H1 (cell line): ENCODE measurements around the gene IDH2. TPM values are rescaled to one million over a fixed set of nuclear protein-coding genes. Genes with fewer than 3 reads are reported as not detected.

ENCODE experiments used
- CTCF ChIA-PET: fragments of 300-600 bp; sonication (Branson Sonifier 250); formaldehyde crosslinking; loops from one replicate; lab custom pipeline; 2021; ENCODE audit not compliant: partially characterized antibody; lab: Charles Lee
- POLR2A ChIA-PET: fragments of 300-600 bp; sonication (Branson Sonifier 250); formaldehyde crosslinking; loops from one replicate; lab custom pipeline; 2021; ENCODE audit warnings: inconsistent platforms; ENCODE audit not compliant: partially characterized antibody; lab: Charles Lee
- DNase-seq, 2 experiments: peaks; one replicate each; pipeline versions ENCODE4 v3.0.0 to v3.0.0-alpha.2; 2010 to 2022; ENCODE audit warnings: low spot score in 2 of 2, low read depth in 1 of 2, mixed read lengths in 1 of 2
- FAIRE-seq: peaks from 2 replicates; lab custom pipeline; 2011; peaks lifted over from hg19 to GRCh38; lab: Jason Lieb, UNC
- H2AFZ ChIP-seq: 2 replicates; pipeline ENCODE4 v1.8.1; 2012; ENCODE audit warnings: low read length, inconsistent platforms
- H2AK5ac ChIP-seq: 2 replicates; pipeline ENCODE4 v1.6.1; 2013; ENCODE audit warnings: low read depth, low read length
- H2BK120ac ChIP-seq: replicated peaks from 2 replicates; pipeline ENCODE3; 2013; ENCODE audit warnings: low read depth, low read length, inconsistent platforms
- H2BK12ac ChIP-seq: 2 replicates; pipeline ENCODE4 v1.6.1; 2013; ENCODE audit warnings: low read depth, low read length
- H2BK15ac ChIP-seq: 2 replicates; pipeline ENCODE4 v1.6.1; 2013; ENCODE audit warnings: low read length
- H2BK20ac ChIP-seq: 2 replicates; pipeline ENCODE4 v1.6.1; 2013; ENCODE audit warnings: low read length
- H2BK5ac ChIP-seq: 2 replicates; pipeline ENCODE4 v1.6.1; 2013; ENCODE audit warnings: low read depth, low read length
- H3K14ac ChIP-seq: 2 replicates; pipeline ENCODE4 v1.6.1; 2013; ENCODE audit warnings: inconsistent platforms; ENCODE audit not compliant: insufficient read length
- H3K18ac ChIP-seq: 2 replicates; pipeline ENCODE4 v1.6.1; 2013; ENCODE audit warnings: low read length; ENCODE audit errors: extremely low read depth
- H3K23ac ChIP-seq: 2 replicates; pipeline ENCODE4 v1.6.1; 2013; ENCODE audit warnings: inconsistent platforms; ENCODE audit not compliant: insufficient read length
- H3K23me2 ChIP-seq: 2 replicates; pipeline ENCODE4 v1.6.1; 2013; ENCODE audit warnings: low read depth, low read length
- H3K27ac ChIP-seq: 2 replicates; pipeline ENCODE4 v1.6.1; 2011; ENCODE audit warnings: low read depth, low read length, inconsistent platforms
- H3K27me3 ChIP-seq, 4 experiments: replicated peaks in 1 of 4; 1 replicate in 1 of 4; 2 replicates in 3 of 4; pipeline versions ENCODE4 v1.6.1 to v1.8.1; 2011 to 2013; ENCODE audit warnings: low read length in 3 of 4, mild to moderate bottlenecking in 3 of 4, inconsistent platforms in 2 of 4, mixed read lengths in 2 of 4, moderate library complexity in 1 of 4; ENCODE audit not compliant: control insufficient read depth in 3 of 4, insufficient read depth in 3 of 4; ENCODE audit errors: extremely low read depth in 1 of 4
- H3K36me3 ChIP-seq, 4 experiments: 2 replicates each; pipeline versions ENCODE4 v1.6.1 to v1.8.1; 2011 to 2013; ENCODE audit warnings: mild to moderate bottlenecking in 4 of 4, low read length in 3 of 4, moderate library complexity in 2 of 4, control low read depth in 1 of 4, inconsistent platforms in 1 of 4; ENCODE audit not compliant: insufficient read depth in 4 of 4, control insufficient read depth in 2 of 4
- H3K4ac ChIP-seq: replicated peaks from 2 replicates; pipeline ENCODE3; 2013; ENCODE audit warnings: low read length, low read depth, mixed read lengths, inconsistent platforms; ENCODE audit not compliant: insufficient read length
- H3K4me1 ChIP-seq, 4 experiments: replicated peaks in 1 of 4; 1 replicate in 1 of 4; 2 replicates in 3 of 4; pipeline versions ENCODE4 v1.6.1 to v1.8.1; 2011 to 2013; ENCODE audit warnings: low read length in 3 of 4, inconsistent platforms in 2 of 4, mixed read lengths in 1 of 4; ENCODE audit not compliant: insufficient read depth in 4 of 4, control insufficient read depth in 3 of 4
- H3K4me2 ChIP-seq, 2 experiments: 2 replicates each; pipeline versions ENCODE4 v1.6.1 to v1.8.1; 2011 to 2013; ENCODE audit warnings: low read depth in 2 of 2, low read length in 2 of 2, control low read depth in 1 of 2, inconsistent platforms in 1 of 2, mild to moderate bottlenecking in 1 of 2; ENCODE audit not compliant: insufficient read depth in 1 of 2
- H3K4me3 ChIP-seq, 4 experiments: fragments of 200-600, 300-600 bp in 1 of 4; sonication (generic), shearing (Covaris generic), sonication (Bioruptor Twin) in 1 of 4; 2 replicates each; pipeline versions ENCODE4 v1.5.1 to v1.8.1; 2011 to 2016; ENCODE audit warnings: low read length in 4 of 4, low read depth in 3 of 4, control low read depth in 2 of 4, inconsistent platforms in 2 of 4, mild to moderate bottlenecking in 2 of 4, mixed read lengths in 1 of 4, moderate library complexity in 1 of 4; ENCODE audit not compliant: insufficient read depth in 2 of 4; ENCODE audit errors: extremely low read depth in 1 of 4
- H3K56ac ChIP-seq: replicated peaks from 2 replicates; pipeline ENCODE3; 2013; ENCODE audit warnings: low read depth, mild to moderate bottlenecking, mixed read lengths, low read length, inconsistent platforms; ENCODE audit not compliant: insufficient read length
- H3K79me1 ChIP-seq: 2 replicates; pipeline ENCODE4 v1.6.1; 2013; ENCODE audit warnings: low read depth, low read length, control low read depth
- H3K79me2 ChIP-seq, 2 experiments: 2 replicates each; pipeline versions ENCODE4 v1.6.1 to v1.8.1; 2012 to 2013; ENCODE audit warnings: low read length in 2 of 2, mild to moderate bottlenecking in 2 of 2, inconsistent platforms in 1 of 2; ENCODE audit not compliant: insufficient read depth in 2 of 2, control insufficient read depth in 1 of 2
- H3K9ac ChIP-seq, 4 experiments: replicated peaks in 1 of 4; 1 replicate in 1 of 4; 2 replicates in 3 of 4; pipeline versions ENCODE4 v1.6.1 to v1.8.1; 2011 to 2013; ENCODE audit warnings: low read depth in 3 of 4, low read length in 3 of 4, control low read depth in 2 of 4, mild to moderate bottlenecking in 2 of 4, moderate library complexity in 2 of 4, inconsistent platforms in 1 of 4; ENCODE audit errors: extremely low read depth in 1 of 4
- H3K9me3 ChIP-seq, 2 experiments: 2 replicates each; pipeline versions ENCODE4 v1.6.1 to v1.8.1; 2012 to 2013; ENCODE audit warnings: mild to moderate bottlenecking in 2 of 2, moderate library complexity in 2 of 2, control low read depth in 1 of 2, inconsistent platforms in 1 of 2, low read depth in 1 of 2, low read length in 1 of 2, mixed read lengths in 1 of 2; ENCODE audit not compliant: insufficient read depth in 2 of 2
- H4K20me1 ChIP-seq, 2 experiments: replicated peaks in 1 of 2; 2 replicates each; pipeline versions ENCODE3 to v1.8.1; 2011 to 2013; ENCODE audit warnings: inconsistent platforms in 2 of 2, low read length in 2 of 2, mild to moderate bottlenecking in 1 of 2; ENCODE audit not compliant: insufficient read depth in 2 of 2, control insufficient read depth in 1 of 2
- H4K5ac ChIP-seq: 2 replicates; pipeline ENCODE4 v1.6.1; 2013; ENCODE audit warnings: low read length, low read depth, mixed read lengths, inconsistent platforms; ENCODE audit not compliant: insufficient read length
- H4K8ac ChIP-seq: 2 replicates; pipeline ENCODE4 v1.8.0; 2013; ENCODE audit warnings: mild to moderate bottlenecking, moderate library complexity, low read length, inconsistent platforms; ENCODE audit not compliant: insufficient read depth; ENCODE audit errors: extremely low read depth
- H4K91ac ChIP-seq: replicated peaks from 2 replicates; pipeline ENCODE3; 2013; ENCODE audit warnings: low read length, mixed read lengths, inconsistent platforms; ENCODE audit not compliant: insufficient read length
- BRCA1 ChIP-seq: IDR thresholded peaks from 2 replicates; pipeline ENCODE4 v1.6.1; 2012; ENCODE audit warnings: low read depth, low read length, improper control_type of control experiment
- CHD2 ChIP-seq: IDR thresholded peaks from 2 replicates; pipeline ENCODE4 v1.6.1; 2012; ENCODE audit warnings: low read length, improper control_type of control experiment
- CREB1 ChIP-seq: IDR thresholded peaks from 2 replicates; pipeline ENCODE4 v1.6.1; 2012; ENCODE audit warnings: inconsistent platforms
- CTBP2 ChIP-seq: IDR thresholded peaks from 2 replicates; pipeline ENCODE4 v1.7.0; 2011; ENCODE audit warnings: borderline replicate concordance, mild to moderate bottlenecking, moderate library complexity, mixed read lengths, low read length; ENCODE audit not compliant: insufficient read depth, insufficient read length
- EGR1 ChIP-seq: IDR thresholded peaks from 2 replicates; pipeline ENCODE4 v1.6.1; 2011; ENCODE audit warnings: low read depth, low read length, borderline replicate concordance
- KDM1A ChIP-seq: fragments of 200-600, 300-600 bp; sonication (generic); IDR thresholded peaks from 2 replicates; pipeline ENCODE4 v1.7.1; 2016; ENCODE audit warnings: mild to moderate bottlenecking, low read length, borderline replicate concordance
- NANOG ChIP-seq: IDR thresholded peaks from 2 replicates; pipeline ENCODE4 v1.6.1; 2011; ENCODE audit warnings: low read length, low read depth, mild to moderate bottlenecking, inconsistent platforms; ENCODE audit not compliant: insufficient read depth, poor library complexity, severe bottlenecking
- NRF1 ChIP-seq: IDR thresholded peaks from 2 replicates; pipeline ENCODE4 v1.6.1; 2011; ENCODE audit warnings: mild to moderate bottlenecking, low read depth, low read length, improper control_type of control experiment
- SAP30 ChIP-seq: fragments of 300-600 bp; sonication (generic); IDR thresholded peaks from 2 replicates; pipeline ENCODE4 v1.7.1; 2012; ENCODE audit warnings: low read length, moderate library complexity, mild to moderate bottlenecking, inconsistent platforms; ENCODE audit not compliant: insufficient read depth, insufficient replicate concordance
- TAF1 ChIP-seq: IDR thresholded peaks from 2 replicates; pipeline ENCODE4 v1.6.1; 2011; ENCODE audit warnings: mild to moderate bottlenecking, low read depth, low read length
- ZNF274 ChIP-seq: IDR thresholded peaks from 2 replicates; pipeline ENCODE4 v1.7.0; 2012; ENCODE audit warnings: low read length, borderline replicate concordance; ENCODE audit errors: extremely low read depth
- WGBS, 2 experiments: shearing (Covaris generic) in 1 of 2; methylation state at CpG; one replicate each; pipeline versions ENCODE4 v1.1.6 to v1.1.7; 2013 to 2015; ENCODE audit warnings: low lambda C conversion rate in 2 of 2, mixed read lengths in 2 of 2, inconsistent platforms in 1 of 2, low coverage in 1 of 2, missing lambda C conversion rate in 1 of 2; ENCODE audit not compliant: insufficient replicate concordance in 2 of 2, insufficient coverage in 1 of 2, insufficient read length in 1 of 2; ENCODE audit errors: extremely low coverage in 1 of 2, missing lambda C conversion rate in 1 of 2; 5-methylcytosine and 5-hydroxymethylcytosine counted together
- polyA plus RNA-seq, 7 experiments: library from polyadenylated mRNA; depleted of rRNA in 3 of 7; stranded (reverse) in 5 of 7; unstranded in 2 of 7; fragments of >200 nt in 5 of 7; fragments of 200-250 nt in 2 of 7; gene quantifications; 1 replicate in 5 of 7; 2 replicates in 1 of 7; 4 replicates in 1 of 7; pipeline versions ENCODE4 v1.2.1 to v1.2.3, GENCODE V29; 2011 to 2013; ENCODE audit warnings: missing spikeins in 2 of 7, mixed read lengths in 2 of 7
- total RNA-seq: library from RNA; stranded (reverse); fragmentation: NEBNext Ultra II Directional; extraction: Animal tissue kit (Norgen Biotek cat#: 25700); gene quantifications from 2 replicates; pipeline ENCODE4 v1.2.1, GENCODE V29; 2021

IDH2 gene
- total and polyA plus RNA-seq, 2 of the 8 experiments (the other 6 are each of a cell fraction or from before 2014, with no cell fraction given): 64.2 to 84.6 TPM

DNA sequence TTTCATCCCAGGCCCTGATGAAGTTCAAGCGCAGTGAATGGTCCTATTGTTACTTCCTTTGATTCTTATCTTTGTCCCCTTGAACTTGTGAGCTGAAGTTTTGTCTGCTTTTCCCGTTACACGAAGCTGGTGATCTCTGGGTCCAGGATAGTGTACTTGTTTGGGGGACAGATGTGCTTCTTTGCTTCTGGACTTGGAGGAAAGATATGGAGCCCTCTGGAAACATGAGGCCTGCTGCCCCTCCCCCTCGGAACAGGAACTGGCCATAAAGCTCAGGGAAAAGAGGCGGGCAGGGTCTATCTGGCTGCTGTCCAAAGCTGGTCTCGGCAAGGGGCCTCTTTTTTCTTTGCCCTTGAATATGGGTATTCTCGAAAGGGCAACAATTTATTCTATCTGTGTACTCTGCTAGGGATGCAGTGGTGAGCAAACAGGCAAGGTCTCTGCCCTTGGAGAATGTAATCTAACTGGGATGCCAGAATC is 47.6 kb downstream of the IDH2 start:
- Histone ChIP-seq H3K18ac (no peak overlapping the region), H3K56ac (no peak overlapping the region), H3K4ac (no peak overlapping the region), H3K4me2 (no peak overlapping the region; a peak in 1 of 4 replicates), H4K8ac (no peak overlapping the region), H2BK12ac (no peak overlapping the region), H2BK5ac (no peak overlapping the region), H3K79me1 (peaks cover 20% of the 10 kb centered on the region), H3K27me3 (no peaks in the 10 kb centered on the region), H2BK120ac (no peak overlapping the region), H4K20me1 (no peaks in the 10 kb centered on the region), H2AFZ (no peak overlapping the region), H3K9ac (no peak overlapping the region), H3K36me3 (no peaks in the 10 kb centered on the region), H4K5ac (no peak overlapping the region), H3K4me1 (peaks cover 3 to 22% (median 7%) of the 10 kb centered on the region in 4 experiments), H2BK15ac (0 out of 2 replicates have a peak overlapping the region, but pooled peaks have one; percentile 2), H3K14ac (no peak overlapping the region), H3K23ac (no peak overlapping the region), H3K4me3 (no peak overlapping the region), H2AK5ac (no peak overlapping the region), H3K79me2 (0 out of 4 replicates have a peak, but pooled peaks cover 0 to 2% of the 10 kb centered on the region in 2 experiments), H4K91ac (no peak overlapping the region), H3K27ac (no peak overlapping the region), H3K9me3 (no peaks in the 10 kb centered on the region; a peak in 1 of 4 replicates), H2BK20ac (no peak overlapping the region), H3K23me2 (no peaks in the 10 kb centered on the region)
- 90% methylated on average over 7 of the region's 7 CpGs; no CpG with 5 or more reads in 1 of the 2 experiments for WGBS, 2 experiments
- FAIRE-seq: no peak
- DNase-seq: no peak
- ChIA-PET CTCF (interaction anchor here (0.6 to 2.9 kb wide), 9 partner anchors 8 to 317 kb away, joined by 3 to 13 read pairs (median 4); no protein-coding TSS in a partner anchor), POLR2A (interaction anchor here (1.2 to 1.8 kb wide), 5 partner anchors 9 to 48 kb away, joined by 3 to 5 read pairs (median 4); partner anchors contain the start of gene IDH2)
- TF ChIP-seq CREB1 (no peak), EGR1 (no peak), TAF1 (no peak), KDM1A (no peak), CHD2 (no peak), ZNF274 (no peak), BRCA1 (no peak), CTBP2 (no peak), NRF1 (no peak), NANOG (no peak), SAP30 (no peak)
